Mammary epithelial cell (primary cell): ENCODE results near the gene CFAP65.

Experiments used
- EZH2 ChIP-seq: IDR thresholded peaks from 2 replicates; pipeline ENCODE4 v1.6.1; 2012; ENCODE audit warnings: low read length, inconsistent platforms, borderline replicate concordance
- TF ChIP-seq, protein P1 (sequence below), 2 donors: IDR thresholded peaks in 1 of 2; conservative IDR thresholded peaks in 1 of 2; 2 replicates each; pipeline ENCODE4 v1.5.1; 2011 to 2012; ENCODE audit warnings: inconsistent platforms in 2 of 2, low read length in 2 of 2, mild to moderate bottlenecking in 2 of 2, control low read depth in 1 of 2, low read depth in 1 of 2; ENCODE audit not compliant: insufficient read depth in 1 of 2; ENCODE audit errors: extremely low read depth in 1 of 2

DNA sequence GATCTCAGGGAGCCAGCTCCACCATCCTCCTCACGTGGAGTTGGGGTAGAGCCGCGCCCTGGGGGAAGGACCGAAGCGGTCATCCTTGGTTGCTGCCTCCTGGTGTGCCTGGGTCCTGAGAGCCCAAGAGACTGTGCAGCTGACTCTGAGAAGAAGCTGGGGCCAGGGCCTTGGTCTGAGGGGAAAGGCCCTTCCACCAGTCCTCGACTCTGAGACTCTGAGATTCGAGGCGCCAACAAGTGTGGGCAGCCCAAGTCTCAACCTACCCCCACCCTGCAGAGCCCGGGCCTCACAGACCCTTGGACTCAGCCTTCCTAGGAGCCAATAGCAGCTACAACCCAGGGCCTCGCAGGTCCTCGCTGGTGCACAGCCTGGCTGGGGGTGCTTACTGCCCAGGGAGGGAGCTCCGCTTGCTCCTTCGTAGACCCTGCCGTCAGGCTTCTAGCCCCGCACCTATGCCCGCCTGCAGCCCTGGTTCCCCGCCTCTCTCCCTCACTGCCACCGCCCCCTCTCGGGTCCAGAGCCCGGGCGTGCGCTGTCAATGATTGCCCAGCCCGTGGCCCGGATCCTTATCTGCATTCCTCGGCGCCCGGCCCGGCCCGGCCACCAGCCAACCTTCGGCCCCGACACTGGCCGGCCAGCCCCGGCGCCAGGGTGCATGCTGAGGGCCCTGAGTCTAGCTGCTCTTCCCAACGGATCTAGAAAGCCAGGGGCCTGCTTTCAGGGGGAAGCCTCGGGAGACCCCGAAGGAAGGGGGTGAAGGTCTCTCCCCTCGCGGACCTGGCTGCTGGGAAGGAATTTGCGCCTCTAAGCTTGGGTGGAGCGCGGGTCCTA is 17.4 kb upstream of the CFAP65 start:
- TF ChIP-seq, protein P1, sequence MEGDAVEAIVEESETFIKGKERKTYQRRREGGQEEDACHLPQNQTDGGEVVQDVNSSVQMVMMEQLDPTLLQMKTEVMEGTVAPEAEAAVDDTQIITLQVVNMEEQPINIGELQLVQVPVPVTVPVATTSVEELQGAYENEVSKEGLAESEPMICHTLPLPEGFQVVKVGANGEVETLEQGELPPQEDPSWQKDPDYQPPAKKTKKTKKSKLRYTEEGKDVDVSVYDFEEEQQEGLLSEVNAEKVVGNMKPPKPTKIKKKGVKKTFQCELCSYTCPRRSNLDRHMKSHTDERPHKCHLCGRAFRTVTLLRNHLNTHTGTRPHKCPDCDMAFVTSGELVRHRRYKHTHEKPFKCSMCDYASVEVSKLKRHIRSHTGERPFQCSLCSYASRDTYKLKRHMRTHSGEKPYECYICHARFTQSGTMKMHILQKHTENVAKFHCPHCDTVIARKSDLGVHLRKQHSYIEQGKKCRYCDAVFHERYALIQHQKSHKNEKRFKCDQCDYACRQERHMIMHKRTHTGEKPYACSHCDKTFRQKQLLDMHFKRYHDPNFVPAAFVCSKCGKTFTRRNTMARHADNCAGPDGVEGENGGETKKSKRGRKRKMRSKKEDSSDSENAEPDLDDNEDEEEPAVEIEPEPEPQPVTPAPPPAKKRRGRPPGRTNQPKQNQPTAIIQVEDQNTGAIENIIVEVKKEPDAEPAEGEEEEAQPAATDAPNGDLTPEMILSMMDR (conservative IDR thresholded peaks at IDR 0.05 in 1 of 2, IDR thresholded peaks at IDR 0.05 in 1 of 2; ENCODE audit: extremely low read depth in 1 of 2, insufficient read depth in 1 of 2, low read depth in 1 of 2, low read length in 2 of 2), result no peak
- no peak for TF ChIP-seq EZH2
